Measurements from ENCODE around the gene PEBP1. TPM values are rescaled to one million over a fixed set of nuclear protein-coding genes. Genes with fewer than 3 reads are reported as not detected.
A peak's percentile ranks its signal among the peaks of the same experiment; 100 is the strongest.
"Not testable (repeated sequence)": the region's sequence is repeated elsewhere in the genome, so short reads cannot be mapped to it uniquely, and the experiment has no call there.

Gene PEBP1
- total and polyA plus RNA-seq, 12 donors = 273 to 552 (median 467) TPM

DNA sequence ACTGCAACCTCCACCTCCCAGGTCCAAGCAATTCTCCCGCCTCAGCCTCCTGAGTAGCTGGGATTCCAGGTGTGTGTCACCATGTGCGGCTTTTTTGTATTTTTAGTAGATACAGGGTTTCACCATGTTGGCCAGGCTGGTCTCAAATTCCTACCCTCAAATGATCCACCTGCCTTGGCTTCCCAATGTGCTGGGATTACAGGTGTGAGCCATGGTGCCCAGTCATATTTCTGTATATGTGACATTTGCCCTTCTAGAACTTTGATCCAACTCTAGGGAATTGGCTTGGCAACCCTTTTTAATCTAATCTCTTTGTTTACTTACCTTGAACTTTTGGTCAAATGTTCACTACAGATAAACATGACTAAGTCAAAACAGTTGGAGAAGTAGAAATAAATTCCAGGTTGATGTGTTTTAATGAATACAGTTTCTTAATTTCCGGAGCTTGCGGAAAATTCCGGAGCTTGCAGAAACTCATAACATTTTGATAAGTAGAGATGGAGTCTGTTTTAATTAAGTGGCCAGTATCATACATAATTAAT lies 11.5 kb upstream of the PEBP1 start:
- WGBS, 2 donors = 94 to 97% methylated on average over 5 of the region's 5 CpGs
- no peak overlapping the region for H3K4me3 ChIP-seq
- intact Hi-C loops (cut with DNase I) = loop anchor here in 4 of 10 donors (5.0 kb wide), 1 partner anchor 253 kb away; the partner anchor contains the start of gene SUDS3 (in 4 of the 4)
- TF ChIP-seq CTCF (IDR thresholded peaks at IDR 0.05) = no peak
- no peak overlapping the region for H3K27ac ChIP-seq
- H3K4me1 ChIP-seq = peaks cover 0 to 14% (median 5%) of the 10 kb centered on the region in 9 donors
- peaks cover 0 to 1% (median 0%) of the 10 kb centered on the region in 11 donors for H3K9me3 ChIP-seq
- H3K36me3 ChIP-seq = peaks cover 0 to 4% (median 0%) of the 10 kb centered on the region in 9 donors
- no peaks in the 10 kb centered on the region for H3K27me3 ChIP-seq
- ATAC-seq (no peak), DNase-seq (no peak)

- ATAC-seq (no peak), DNase-seq (no peak)
- peak overlapping the region in 7 of 10 donors; percentile 35 to 73 (median 69) for H3K27ac ChIP-seq
- WGBS, 2 donors = 95 to 98% methylated on average over 4 of the region's 4 CpGs
- no peaks in the 10 kb centered on the region for H3K27me3 ChIP-seq
- no peak overlapping the region for H3K4me3 ChIP-seq
- intact Hi-C loops (cut with DNase I) = no loop called here
- peaks cover 0 to 12% (median 5%) of the 10 kb centered on the region in 9 donors for H3K4me1 ChIP-seq
- TF ChIP-seq CTCF (IDR thresholded peaks at IDR 0.05) = no peak
- H3K36me3 ChIP-seq = peaks cover 0 to 4% (median 0%) of the 10 kb centered on the region in 9 donors
- peaks cover 0 to 3% (median 0%) of the 10 kb centered on the region in 11 donors for H3K9me3 ChIP-seq
Measured at GRCh38 chr12:118125743-118126118, 10.2 kb upstream of the PEBP1 start.

DNA sequence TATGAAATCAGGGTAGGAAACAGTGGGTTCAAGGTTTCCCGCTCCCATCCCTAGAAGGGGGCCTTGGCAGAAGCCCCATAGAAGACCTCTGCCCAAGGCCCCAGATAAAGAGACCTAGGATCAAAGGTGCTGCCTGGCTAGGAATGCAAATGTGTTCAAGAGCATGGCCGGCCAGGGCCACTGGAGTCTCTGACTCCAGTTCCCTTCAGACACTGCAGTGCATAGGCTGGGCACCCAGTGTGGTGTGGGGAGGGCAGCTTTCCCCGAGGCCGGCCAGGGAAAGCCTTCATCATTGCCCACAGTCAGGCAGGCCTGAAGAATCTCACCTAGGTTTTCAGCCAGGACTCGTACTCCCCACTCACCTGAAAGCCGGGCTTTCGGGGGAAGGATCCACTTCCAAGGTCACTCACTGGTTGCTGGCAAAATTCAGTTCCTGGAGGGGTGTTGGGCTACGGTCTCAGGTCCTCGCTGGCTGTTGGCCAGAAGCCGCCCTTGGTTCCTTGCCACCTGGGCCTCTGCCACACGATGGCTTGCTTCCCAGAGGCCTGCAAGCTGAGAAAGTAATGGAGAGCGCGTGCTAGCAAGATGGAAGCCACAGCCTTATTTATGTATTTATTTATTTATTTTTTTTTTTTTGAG lies 9.7 kb upstream of the PEBP1 start:
- Histone ChIP-seq H3K27ac (peak overlapping the region in 8 of 10 donors; percentile 35 to 73 (median 66)), H3K4me1 (peaks cover 0 to 6% (median under 1%) of the 10 kb centered on the region in 9 donors), H3K9me3 (peaks cover 0 to 3% (median 0%) of the 10 kb centered on the region in 11 donors), H3K4me3 (peak overlapping the region in 1 of 10 donors; percentile 19), H3K27me3 (no peaks in the 10 kb centered on the region), H3K36me3 (peaks cover 0 to 4% (median 0%) of the 10 kb centered on the region in 9 donors)
- ATAC-seq (peak; percentile 63 to 90 (median 84)), DNase-seq (peak; percentile 36 to 65)
- WGBS, 2 donors = 48 to 67% methylated on average over 13 of the region's 13 CpGs
- intact Hi-C loops (cut with DNase I) = no loop called here
- no peak for TF ChIP-seq CTCF (IDR thresholded peaks at IDR 0.05)

DNA sequence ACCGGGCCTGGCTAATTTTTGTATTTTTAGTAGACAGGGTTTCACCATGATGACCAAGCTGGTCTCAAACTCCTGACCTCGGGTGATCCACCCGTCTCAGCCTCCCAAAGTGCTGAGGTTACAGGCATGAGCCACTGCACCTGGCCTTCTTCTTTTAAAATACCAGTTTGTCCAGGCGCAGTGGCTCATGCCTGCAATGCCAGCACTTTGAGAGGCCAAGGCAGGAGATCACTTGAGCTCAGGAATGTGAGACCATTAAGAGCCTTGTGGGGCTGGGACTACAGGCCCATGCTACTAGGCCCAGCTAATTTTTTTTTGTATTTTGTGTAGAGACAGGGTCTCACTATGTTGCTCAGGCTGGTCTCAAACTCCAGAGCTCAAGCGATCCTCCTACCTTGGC lies 8.1 kb upstream of the PEBP1 start:
- no peak overlapping the region for H3K4me3 ChIP-seq
- peaks cover 0 to 8% (median 0%) of the 10 kb centered on the region in 9 donors for H3K4me1 ChIP-seq
- intact Hi-C loops (cut with DNase I) = no loop called here
- H3K27me3 ChIP-seq = no peaks in the 10 kb centered on the region
- peaks cover 0 to 3% (median 0%) of the 10 kb centered on the region in 11 donors for H3K9me3 ChIP-seq
- DNase-seq = no peak
- H3K27ac ChIP-seq = no peak overlapping the region
- TF ChIP-seq CTCF (IDR thresholded peaks at IDR 0.05) = no peak
- 90 to 96% methylated on average over 5 of the region's 5 CpGs for WGBS, 2 donors
- H3K36me3 ChIP-seq = peaks cover 0 to 4% (median 0%) of the 10 kb centered on the region in 9 donors
- no peak for ATAC-seq

DNA sequence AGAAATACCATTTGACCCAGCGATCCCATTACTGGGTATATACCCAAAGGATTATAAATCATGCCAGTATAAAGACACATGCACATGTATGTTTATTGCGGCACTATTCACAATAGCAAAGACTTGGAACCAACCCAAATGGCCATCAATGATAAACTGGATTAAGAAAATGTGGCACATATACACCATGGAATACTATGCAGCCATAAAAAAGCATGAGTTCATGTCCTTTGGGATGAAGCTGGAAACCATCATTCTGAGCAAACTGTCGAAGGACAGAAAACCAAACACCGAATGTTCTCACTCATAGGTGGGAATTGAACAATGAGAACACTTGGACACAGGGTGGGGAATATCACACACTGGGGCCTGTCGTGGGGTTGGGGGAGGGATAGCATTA lies 6.5 kb upstream of the PEBP1 start:
- intact Hi-C loops (cut with DNase I); H3K9me3 ChIP-seq; H3K27me3 ChIP-seq; H3K4me1 ChIP-seq; DNase-seq; H3K27ac ChIP-seq; H3K36me3 ChIP-seq; H3K4me3 ChIP-seq; ATAC-seq: not testable (repeated sequence)
- WGBS, 2 donors = 95% methylated on average over 5 of the region's 5 CpGs

All from heart right ventricle (tissue), 16 donors.